OCI-M2 (cell line): ENCODE results near the gene BCL2.

Experiments
- DNase-seq: peaks from one replicate; lab custom pipeline; 2025; ENCODE audit not compliant: unreplicated experiment; lab: John Stamatoyannopoulos, UW

Gene BCL2

DNA sequence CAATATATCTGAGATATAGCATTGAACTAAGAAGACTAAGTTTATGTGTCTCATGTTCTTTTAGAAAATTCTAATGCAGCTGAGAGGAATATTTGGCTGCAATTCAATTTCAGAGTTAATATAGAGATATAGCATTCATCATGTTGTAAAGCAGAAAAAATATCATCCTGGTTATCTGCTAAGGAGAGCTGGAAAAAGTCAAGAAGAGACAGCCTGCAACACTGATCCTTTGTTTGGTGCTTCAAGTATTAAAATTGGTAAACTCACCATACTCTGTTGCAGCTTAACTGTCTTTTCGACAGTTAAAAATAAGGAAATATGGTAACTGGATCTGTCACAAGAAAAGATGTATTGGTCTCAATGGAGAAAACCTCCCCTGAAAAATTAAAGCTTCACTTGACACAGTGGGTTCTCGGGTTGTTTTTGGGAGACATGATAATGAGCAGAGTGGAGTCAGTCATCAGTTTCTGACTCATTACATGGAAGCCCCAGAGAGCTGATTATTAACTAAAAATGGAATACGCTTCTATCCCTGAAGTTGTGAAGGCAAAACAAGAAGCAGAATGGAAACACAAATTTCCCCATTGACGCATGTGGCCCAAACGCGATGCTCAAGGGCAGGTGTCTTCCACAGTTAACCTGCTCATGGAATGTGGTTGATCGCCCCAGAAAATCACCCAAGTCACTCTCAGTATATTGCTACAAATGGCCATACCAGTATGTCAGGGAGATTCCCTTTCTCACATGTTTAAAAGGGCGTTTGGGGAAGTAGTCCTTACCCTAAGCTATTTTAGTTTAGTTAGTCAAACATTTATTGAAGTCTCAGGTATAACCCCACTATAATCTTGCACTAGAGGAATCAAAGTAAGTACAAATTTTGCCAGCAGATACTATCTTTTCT is 8.2 kb downstream of the BCL2 start:
- DNase-seq = no peak

DNA sequence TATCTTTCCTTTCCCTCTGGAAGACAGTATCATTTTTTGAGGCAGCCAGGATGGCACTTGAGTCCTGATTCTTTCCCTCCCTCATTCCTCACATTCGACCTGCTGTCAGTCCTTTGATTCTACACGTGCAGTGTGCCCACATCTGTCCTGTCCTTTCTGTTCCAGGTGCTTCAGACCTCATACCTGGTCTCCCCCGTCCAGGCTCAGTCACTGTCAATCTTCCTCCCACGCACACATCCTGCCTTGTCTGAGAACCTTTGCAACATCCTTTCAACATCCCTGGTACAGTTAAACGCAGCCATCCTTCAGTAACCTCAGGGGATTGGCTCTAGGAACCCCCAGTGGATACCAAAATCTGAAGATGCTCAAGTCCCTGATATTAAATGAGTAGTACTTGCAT is 10.1 kb downstream of the BCL2 start:
- no peak for DNase-seq

DNA sequence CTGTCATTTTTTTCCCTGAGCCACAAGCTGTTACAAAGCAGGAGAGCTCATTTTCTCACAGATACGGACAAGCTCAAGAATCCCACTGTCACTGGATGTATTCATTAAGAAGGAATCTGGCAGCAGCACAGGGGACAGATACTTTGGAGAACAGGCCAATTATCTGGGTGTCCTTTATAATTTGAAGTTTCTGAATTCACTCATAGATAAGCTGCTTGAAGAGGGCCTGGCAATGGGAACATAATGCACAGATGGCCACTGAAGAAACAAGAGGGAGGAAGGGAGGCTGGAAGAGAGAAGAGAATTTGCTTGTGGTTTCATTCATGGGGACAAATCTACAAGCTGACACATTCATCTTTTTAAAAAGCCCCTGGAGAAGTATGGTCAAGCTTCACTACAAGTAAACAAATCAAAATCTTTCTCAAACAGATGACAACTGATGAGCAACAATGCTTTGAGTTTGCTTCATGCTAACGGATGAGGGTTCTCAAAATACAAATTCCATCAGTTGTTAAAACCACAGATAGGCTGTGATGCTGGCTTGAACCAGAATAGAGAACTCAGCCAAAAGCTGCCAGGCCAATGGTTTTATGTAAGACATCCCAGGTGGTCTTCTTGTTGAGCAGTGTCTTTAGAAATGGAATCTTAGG is 11.9 kb downstream of the BCL2 start:
- no peak for DNase-seq

DNA sequence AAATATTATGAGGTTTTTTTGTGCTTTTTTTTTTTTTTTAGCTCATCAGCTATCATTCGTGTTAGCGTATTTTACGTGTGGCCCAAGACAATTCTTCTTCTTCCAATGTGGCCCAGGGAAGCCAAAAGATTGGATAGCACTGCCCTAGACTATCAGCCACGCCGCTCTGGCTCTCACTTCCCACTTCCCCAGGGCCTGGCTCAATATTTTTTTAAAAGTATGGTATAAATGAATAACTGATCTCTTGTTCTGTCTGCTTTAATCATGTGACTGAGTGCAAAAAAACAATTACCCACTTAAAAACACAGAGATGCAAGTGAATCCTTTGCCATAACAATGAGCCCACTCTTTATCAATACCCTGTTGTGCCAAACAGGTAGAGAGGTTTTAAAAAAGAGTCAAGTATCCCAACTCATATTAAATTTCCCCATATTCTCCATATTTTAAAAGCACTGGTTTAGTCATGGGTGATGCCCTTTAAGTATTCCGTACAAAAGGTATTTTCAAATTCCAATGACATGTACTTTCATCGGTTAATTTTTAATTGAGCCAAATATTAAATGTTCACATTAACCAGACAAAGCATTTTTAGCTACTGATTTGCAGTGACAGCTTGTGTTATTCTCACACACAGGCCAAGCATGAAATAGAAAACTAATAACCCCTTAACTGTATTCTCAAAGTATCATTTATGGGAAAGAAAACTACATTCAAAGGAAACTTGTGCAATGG is 12.6 kb downstream of the BCL2 start:
- DNase-seq = no peak

DNA sequence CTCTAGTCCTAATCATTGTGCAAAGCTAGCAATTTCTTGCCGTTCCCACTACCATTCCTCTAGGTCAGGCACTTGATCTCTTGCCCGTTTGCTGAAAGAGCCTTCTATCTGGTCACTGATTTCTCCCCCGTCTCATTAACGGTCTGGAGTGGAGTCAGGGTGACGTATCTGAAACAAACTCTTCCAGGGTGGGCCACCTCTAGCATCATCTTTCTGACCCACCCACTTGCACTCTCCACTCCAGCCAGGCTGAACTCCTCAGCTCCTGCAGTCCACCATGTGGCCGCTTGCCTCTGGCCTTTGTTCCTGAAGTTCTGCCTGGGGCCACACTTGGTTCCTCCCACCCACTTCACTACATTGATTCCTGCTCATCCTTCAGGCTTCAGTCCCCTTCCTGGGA is 13.3 kb downstream of the BCL2 start:
- no peak for DNase-seq

DNA sequence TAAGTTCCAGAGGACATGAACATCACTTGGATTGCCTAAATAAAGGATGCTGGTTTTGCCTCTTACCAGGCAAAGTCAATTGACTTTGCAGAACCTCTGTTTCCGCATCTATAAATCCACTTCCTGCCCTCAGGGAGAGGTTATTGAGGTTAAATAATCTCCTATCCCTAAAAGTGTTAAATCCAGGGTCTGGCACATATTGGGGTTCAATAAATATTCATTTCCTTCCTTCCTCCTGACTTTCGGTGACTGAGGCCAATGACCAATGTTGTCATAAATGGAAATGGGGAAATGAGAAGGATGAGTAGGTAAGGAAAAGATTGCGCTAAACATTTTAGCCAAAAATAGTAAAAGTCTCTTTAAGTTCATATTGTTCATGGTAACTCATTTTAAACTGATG is 16.0 kb downstream of the BCL2 start:
- DNase-seq = no peak

DNA sequence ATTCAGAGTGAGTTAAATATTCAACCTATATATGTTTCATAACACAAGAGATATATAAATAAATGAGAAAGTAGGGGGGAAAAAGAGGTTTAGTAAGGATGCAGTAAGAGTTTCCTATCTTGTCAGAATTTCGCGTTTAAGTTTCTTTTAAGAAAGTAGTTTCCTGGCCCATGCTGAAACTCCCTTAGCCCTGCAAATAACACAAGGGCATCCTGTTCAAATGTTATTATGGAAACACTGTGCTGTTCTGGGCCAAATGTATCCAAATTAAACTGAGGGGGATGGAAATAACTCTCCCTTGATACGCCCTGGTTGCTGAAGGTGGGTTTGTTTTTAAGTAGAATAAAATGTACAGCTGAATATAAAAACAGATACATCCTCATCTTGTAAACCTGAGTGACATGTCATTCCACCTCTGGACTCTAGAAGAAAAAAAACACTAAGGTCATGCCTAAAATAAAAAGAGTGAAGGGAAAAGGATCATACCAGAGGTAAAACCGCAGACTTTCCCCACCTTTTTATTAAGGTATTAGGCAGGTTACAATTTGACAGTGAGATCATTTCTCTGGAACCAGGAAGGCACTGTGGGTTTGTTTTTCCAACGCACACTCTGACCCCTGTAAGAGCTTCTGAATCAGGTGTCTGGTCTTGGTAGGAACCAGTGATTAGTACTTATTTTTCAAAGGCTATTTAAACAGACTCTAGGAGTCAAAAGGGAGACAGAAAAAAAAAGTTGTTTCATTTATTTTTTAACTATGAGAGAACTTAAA is 16.7 kb downstream of the BCL2 start:
- DNase-seq = no peak

DNA sequence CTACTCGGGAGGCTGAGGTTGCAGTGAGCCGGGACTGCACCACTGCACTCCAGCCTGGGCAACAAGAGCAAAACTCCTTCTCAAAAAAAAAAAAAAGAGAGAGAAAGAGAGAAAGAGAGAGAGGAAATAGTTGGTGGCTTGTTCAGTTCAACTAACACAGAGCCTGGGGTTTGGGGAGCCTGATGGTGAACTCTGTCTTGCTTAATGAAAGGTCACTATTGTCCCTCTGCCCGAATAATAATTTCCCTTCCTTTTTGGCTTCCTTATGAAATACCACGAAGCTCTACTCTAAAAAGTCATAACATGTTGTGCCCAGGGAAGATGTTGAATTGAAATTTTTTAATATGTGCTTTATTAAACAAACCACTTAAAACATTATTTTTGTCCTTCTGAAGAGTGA is 17.3 kb downstream of the BCL2 start:
- DNase-seq = no peak

DNA sequence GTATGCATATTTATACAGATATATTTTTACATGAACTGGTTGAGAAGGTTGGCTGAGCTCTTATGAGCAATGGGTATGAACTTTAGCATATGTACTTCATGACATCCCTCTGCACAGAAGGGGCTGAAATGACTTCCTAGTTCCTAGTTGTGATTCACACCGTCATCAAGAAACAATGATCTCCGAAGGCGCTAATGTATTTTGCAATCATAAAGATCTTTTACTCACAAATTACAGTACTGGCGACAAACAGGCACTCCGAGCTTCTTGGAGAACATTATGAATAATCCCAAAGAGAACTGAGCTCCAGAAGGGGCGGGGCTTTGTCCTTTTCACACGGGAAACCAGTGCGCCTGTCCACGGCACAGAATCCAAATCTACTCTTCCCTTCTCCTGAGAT is 18.1 kb downstream of the BCL2 start:
- no peak for DNase-seq

DNA sequence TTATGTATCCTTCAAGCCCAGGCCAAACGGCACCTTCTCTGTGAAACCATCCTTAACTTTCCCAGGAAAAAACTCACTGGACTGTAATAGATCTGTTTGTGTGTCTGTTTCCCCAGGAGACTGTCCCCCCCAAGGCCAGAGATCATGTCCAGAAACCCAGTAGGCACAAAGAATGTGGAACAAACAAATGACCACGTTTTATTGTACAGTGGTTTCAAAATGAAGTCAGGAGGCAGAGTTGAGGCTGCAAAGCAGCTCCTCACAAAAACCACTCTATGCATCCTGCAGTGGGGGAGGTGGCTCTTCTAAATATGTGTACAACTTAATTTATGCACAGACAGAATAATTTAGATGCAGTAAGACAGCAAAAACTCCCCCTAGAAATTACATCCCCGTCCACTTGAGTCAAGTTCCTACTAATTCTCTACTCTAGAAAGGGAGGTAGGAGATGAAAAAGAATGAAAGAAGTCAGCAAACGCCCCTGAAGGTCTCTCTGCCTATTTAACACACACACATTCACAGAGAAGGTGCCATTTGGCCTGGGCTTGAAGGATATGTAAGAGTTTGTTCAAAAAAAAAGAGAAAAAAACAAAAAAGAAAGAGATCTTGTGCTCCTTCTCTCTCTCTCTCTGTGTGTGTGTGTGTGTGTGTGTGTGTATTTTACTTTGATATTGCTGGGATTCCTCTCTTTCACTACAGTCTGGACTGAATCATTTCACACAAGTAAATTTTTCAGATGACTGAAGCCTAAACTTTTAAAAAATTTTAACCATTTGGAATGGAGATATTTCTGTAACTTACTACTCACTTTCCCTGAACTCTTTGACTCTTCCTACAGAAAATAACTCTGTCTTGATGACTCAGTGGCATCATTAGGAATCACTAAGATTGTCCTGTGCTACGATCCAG is 19.5 kb downstream of the BCL2 start:
- no peak for DNase-seq

DNA sequence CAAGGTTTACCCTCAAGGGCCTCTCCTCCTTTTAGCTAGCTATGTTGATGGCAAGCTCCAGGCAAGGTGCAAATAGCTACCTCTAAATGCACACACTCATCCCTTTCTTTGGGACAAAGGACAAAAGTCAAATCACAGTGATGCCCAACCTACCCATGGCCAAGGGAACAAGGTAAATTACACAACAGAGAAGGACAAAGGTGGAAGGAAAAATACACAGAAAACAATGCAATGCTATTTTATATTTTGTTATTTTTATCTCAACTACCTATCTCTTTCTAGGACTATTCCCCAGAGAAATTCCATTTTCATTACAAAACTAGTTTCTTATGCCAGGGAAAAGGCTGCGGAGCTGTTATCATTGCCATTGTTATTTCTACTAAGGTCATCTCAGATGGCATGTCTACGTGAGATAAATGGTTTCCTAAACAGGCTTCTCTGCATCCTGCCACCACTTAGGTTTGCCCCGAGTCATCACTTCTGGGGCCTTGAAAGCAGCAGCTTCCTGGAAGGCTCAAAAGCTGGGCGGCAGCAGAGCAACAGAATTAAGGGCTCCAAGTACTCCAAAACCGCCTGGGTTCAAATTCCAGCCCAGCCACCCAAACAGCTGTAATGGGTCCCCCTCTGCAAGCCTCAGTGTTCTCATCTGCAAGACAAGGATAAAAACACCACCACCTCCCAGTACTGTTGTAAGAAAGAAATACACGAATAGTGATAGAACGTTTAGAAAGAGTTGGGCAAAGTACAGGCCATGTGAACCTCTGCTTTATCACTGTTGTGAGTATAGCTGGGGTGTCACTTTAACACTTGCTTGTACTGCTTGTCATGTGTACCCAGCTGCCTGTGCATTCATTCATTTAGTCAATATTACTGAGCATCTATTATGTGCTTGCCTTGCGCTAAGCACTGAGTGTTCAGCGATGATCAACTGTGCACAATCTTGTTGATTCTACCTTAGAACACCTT is 20.9 kb downstream of the BCL2 start:
- DNase-seq = no peak

DNA sequence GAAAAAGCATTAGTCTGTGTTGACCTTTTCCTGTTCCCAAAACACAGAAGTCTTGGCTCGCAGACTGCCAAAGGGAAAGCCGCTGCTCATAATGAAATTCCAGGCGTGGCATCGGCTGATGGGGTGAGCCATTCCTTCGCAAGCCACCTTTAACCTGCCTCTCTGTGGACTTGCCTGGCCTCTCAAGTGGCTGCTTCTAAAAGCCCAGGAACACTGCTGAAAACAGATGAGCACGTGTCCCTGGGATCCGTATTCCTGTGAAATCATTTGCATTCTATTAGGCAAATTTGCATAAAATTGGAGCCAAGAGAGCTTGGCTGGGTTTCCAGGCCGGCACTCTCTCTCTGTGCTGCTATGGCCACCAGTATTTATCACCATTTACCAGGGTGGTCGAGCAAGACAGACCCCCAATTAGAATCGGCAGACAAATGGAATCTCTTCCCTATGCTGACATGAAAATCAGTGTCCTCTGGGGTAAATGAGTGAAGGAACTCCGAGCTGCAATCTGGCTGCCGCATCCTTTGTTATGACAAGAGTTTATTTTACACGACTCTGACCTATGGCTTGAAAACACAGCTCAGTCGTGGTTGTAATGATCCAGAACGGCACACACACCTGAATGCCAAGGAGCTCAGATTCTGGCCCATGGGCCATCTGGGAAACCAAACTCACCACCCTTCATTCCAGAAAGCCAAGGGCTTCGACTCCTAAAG is 21.7 kb downstream of the BCL2 start:
- no peak for DNase-seq

DNA sequence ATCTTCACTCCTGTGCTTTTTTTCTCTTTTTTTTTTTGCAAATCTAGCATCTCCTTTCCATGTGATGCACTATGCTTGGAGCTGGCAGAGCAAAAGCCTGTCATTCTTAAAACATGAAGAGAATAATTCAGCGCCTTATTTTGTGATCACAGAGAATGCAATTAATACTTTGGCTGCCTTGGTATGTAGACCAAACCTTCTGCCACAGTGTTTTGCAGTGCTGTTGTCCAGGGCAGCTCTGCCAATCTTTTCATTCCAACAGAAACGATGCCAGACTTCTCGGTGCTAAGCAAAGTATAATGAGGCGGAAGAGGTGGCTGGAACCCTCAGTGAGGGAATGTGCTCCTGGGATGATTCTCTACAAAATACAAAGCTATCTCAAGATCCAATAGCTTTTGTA is 25.6 kb downstream of the BCL2 start:
- no peak for DNase-seq

DNA sequence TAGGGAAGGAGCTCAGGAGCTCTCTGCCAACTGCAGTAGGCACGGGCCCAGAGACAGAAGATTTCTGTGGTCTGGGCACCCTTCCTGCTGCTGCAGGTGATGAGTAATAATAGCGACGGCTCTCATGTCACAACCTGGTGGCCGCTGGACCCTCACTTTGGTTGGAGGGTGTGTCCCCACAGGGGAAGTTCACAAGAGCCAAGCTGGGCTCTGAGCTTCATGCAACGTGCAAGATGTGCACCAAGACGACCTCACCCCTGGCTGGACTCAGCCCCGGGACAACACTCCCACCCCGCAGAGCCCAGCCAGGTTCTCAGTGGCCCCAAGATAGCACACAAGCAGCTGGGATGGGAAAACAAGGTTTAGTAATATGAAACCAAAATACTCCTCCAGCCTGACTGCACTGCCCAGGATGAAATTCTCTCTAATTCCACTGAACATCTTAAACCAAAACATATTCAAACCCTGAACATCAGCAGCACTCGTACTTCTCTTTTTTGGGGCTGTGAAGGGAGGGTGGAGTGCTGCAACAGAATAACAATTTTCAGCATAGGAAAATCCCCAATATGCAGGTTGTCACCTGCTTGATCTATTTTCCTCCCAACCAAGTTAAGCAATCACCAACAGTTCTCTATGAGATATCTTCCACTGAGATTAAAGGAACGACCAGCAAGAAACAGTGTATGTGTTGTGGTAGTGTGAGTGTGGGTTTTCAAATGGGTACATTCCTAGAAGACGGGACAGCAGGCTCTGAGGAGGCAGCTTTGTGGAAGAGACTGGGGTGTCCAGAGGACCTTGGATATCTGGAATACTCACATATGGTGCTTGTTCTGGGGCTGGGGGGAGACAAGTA is 26.5 kb downstream of the BCL2 start:
- no peak for DNase-seq

DNA sequence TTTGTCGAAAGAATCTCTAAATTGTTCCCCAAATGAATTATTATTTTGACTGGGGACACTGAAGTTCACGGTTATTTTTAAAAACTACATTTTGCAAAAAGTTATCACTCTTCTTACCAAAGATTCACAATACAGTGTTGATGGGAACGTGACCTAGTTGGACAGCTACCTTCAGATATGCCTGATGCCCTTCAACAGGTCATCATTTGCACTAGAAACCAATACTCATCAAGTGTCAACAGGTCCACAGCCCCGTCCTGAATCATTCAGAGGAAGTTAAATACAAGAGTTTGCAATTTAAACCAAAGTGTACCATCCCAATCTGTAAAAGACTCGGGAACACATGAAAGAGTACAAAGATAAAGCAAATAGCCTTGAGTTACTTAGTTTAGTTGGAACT is 28.3 kb downstream of the BCL2 start:
- no peak for DNase-seq

DNA sequence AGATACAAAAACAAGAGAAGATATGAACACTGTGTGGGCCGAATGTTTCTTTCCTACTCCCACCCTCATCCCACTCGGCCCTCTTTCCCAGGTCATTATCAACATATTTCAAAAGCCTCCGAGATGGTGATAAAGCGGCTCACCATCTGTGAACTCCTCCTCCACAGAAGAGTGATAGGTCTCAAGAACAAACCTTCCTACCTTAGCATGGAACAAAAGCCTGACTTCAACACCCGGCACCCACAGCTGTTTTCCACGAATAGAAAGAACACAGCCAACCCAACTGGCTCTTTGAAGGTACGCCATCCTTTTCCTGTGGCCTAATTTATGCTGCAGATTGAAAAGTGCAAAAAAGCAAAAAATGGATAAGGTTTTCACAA is 28.8 kb downstream of the BCL2 start:
- DNase-seq = no peak

DNA sequence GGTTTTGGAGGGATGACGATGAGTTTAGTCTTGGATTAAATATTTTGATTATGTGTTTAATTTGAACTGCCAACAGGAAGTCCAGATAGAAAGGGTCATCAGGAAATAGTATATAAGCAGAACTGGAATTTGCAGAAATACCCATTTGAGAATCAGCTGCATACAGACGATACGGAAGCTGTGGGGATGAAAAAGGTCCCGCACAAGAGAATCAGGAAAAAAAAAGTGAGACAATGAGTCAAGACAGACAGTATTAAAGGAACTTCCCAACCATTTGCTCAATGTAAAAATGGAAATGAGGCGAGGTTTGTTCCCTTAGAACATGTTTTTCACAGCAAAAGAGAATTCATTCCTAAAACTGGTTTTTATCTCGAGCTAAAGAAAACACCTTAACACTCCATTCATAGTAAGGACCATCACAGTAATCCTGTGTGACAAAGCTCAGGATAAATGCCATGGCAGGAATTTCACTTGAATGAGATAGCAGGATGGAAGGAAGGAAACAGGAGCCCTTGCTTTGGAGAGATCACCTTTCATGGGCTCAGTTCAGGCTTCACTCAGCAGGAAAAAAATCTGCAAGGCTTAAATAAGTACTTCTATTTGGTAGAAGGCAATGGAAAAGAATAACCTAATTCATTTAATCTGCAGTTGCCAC is 29.3 kb downstream of the BCL2 start:
- DNase-seq = no peak
